HG02571 (cell line): Measurements from ENCODE around the gene NCK2.

Source experiments
- ATAC-seq: cut with Tn5 transposase; IDR thresholded peaks from one replicate; pipeline ENCODE4 v1.9.1; 2021; ENCODE audit warnings: mild to moderate bottlenecking, moderate library complexity; ENCODE audit not compliant: unreplicated experiment

The NCK2 gene

GRCh38 chr2:105734762-105735538 lies 9.8 kb upstream of the NCK2 start:
- no peak for ATAC-seq

GRCh38 chr2:105736145-105736544 lies 8.6 kb upstream of the NCK2 start:
- ATAC-seq = no peak

- ATAC-seq = no peak
Measured at GRCh38 chr2:105737980-105738657, 6.6 kb upstream of the NCK2 start.

- ATAC-seq = no peak
Measured at GRCh38 chr2:105738658-105739241, 6.0 kb upstream of the NCK2 start.

DNA sequence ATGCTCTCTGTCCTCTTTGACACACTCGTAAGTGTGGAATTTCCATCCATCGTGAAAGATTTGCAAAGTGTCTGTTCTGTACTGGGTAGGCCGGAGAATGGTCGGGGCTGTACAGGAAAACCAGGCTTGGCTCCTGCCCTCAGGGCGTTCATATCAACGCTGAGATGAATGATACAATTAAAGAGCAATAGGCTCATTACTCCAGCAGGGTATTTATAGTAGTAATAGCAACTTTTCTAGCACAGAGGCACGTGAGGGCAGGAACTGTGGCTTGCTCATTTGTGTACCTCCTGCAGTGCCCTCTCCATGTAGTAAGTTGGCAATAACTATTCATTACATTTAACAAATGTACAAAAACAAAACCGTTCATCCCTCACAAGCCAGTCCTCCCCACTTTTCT lies 5.3 kb upstream of the NCK2 start:
- no peak for ATAC-seq

DNA sequence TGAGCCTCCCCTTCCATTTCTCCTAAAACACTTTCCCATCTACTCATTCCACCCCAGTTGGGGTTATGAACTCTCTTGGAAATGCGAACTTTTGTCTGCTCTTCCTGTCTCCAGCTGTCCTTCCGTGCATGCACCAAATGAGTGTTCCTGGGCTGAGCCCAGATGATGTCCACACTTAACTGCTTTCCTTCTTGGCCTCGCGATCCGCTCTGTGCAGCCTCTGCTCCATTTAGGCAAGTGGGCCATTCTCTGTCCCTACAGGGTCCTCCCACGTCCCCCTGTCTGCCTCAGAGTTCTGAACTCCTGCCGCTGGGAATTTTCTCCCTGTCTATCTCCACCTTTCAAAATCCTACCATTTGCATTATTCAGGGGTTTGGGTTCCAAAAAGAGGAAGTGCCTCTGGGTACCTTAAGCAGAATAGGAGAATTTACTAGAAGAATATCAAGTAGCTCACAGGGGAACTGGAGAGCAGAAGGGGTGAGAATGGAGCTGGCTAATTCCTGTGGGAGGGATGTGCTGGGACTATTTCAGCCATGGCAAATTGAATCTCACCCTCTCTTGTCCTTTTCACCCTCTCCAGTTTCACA lies 4.7 kb upstream of the NCK2 start:
- ATAC-seq = no peak

DNA sequence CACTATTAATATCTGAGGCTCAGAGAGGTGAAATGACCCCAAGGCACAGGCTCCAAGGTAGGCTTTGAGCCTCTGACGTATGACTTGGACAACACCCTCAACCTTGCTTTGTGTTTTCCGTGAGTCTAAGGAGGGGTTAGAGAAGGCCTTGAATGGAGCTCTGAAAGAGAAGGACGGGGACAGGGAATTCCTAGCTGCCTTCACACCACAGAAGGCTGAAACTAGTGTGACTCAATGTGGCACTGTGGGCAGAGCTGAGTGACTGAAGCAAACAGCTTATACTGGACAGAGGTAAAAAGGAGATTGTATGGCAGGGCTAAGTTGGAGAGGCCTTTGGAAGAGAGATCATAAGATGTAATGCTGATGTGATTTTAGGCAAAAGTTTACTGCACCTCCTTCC lies 3.5 kb upstream of the NCK2 start:
- ATAC-seq = no peak

GRCh38 chr2:105741617-105742016 lies 3.1 kb upstream of the NCK2 start:
- no peak for ATAC-seq

- ATAC-seq = peak; percentile 72
Measured at GRCh38 chr2:105744091-105744908, 412 bp upstream of the NCK2 start.

DNA sequence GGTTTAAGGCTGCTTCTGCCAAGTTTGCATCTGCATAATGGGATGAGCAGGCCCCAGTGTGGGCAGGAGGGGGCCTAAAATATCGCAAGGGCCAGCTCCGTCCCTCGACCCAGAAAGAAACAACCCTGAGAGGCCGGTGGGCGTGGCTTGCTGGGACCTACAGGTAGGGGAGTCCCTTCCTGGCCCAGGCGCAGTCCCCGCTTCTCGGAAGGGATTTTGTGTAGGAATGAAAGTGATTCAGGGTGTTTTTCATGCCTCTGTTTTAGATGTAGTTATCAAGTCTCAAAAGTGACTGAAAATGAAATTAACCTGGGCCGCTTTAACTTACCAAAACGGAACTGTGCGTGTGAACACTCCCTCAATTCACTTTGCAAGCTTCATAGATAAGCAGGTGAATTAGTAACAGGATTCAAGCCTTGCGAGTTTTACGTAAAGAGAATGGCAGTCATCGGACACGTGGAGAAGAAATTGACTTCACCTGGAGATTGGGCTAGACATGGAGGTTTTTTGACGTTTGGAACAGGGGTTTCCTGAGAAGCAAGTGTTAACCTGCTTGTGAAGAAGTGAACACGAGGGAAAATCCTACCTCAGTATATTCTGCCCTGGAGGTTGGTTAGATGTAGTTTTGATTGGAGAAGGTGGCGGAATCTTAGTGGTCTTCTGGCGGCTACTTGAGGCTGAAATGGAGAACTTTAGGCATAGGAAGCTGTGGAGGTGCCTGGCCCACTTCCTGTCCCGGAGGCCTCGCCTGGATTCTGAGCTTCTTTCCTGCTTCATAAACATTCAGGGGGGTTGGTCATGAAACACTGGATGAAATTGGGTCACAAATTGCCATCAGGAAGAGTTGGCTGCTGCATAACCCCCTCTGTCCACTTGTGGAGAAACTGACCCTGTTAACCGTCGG lies 1.7 kb downstream of the NCK2 start:
- ATAC-seq = peak; percentile 41

GRCh38 chr2:105747254-105747894 lies 2.7 kb downstream of the NCK2 start:
- ATAC-seq = no peak

- ATAC-seq = no peak
Measured at GRCh38 chr2:105747991-105748390, 3.3 kb downstream of the NCK2 start.

DNA sequence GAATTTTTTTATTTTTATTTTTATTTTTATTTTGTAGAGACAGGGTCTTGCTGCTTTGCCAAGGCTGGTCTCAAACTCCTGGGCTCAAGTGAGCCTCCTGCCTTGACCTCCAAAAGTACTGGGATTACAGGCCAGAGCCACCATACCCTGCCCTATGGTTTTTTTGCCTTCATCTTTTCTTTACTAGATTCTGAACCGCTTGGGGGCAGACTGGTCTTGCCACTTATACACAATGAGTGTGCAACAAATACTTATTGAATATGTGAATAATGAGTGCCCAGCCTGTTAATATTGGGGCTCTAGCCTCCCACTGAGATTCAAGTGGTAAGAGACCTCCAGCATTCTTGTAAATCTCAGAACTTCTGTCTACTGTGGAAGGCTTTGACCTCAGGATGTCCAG lies 3.9 kb downstream of the NCK2 start:
- no peak for ATAC-seq

GRCh38 chr2:105749583-105750400 lies 5.1 kb downstream of the NCK2 start:
- no peak for ATAC-seq

- no peak for ATAC-seq
Measured at GRCh38 chr2:105750735-105751134, 6.0 kb downstream of the NCK2 start.

DNA sequence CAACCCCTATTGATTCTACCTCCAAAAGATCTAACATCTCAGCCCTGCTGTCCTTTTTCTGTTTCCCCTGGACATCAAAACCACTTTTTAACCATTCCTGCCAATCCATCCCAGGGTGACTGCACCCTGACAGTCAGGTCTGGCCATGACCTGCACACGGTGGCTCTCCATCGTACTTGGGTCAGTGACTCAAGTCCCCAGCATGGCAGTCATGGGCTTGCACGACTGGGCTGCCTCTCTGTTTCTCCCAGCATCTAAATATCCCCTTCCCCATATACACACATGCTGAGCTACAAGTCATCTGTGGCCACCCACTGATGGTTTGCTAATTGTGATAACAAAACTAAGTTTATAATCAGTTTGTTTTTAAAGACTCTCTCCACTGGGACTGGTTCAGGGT lies 6.6 kb downstream of the NCK2 start:
- ATAC-seq = no peak

DNA sequence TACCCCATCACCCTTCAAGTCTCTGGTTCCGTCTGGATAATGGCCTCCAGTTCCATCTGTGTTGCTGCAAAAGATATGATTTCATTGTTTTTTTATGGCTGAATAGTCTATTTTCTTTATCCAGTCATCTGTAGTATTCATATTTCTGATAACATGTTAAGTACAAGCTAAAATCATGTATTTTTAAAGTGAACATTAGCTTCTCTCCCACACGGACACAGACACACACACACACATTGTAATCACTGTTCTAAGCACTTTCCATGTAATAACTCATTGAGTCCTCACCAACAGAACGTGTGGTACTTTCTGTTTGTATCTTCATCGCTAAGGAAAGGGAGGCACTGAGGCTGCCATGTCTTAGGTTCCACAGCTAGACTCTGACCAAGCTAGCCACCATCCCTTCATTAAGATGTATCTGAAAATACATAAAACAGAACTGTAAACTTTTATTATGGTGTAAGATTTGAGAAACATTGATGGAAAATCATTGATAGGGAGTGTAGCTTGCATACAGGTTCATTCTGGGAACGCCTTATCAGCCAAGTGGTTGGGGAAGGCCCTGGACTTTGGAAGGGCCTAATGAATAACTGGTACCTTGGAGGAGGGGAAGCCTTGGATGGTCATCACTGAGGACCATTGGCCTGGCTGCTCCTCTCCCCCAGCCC lies 8.1 kb downstream of the NCK2 start:
- no peak for ATAC-seq

DNA sequence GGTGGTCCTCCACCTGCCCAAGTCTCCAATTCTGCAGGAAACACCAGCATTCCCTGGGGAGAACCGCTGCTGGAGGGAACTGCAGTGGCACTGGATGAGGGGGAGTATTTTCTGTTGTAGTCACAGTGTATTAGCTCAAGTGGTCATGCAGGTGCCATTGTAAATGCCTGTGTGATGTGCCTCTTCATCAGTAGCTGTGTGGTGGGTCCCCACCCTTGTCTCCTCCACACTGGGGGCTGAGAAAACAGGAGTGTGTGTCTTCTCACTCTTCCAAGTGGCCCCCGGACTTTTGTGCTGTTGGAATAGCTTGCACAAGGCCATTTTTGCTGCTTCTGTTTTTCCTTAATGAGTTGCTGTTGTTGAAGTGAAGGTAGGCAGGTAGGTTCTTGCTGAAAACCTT lies 8.7 kb downstream of the NCK2 start:
- no peak for ATAC-seq
